Measurements from ENCODE around the gene MAG.

- TF ChIP-seq CTCF (IDR thresholded peaks at IDR 0.05) (no peak), POLR2AphosphoS5 (IDR thresholded peaks at IDR 0.05) (no peak), EP300 (IDR thresholded peaks at IDR 0.05) (no peak), POLR2A (IDR thresholded peaks at IDR 0.05) (no peak)
Observed at GRCh38 chr19:35341565-35342225, 49.7 kb downstream of the MAG start.

All from sigmoid colon (tissue), 4 donors.